Activated T-cell treated with anti-CD3 and anti-CD28 coated beads for 4 hours (primary cell): Measurements from ENCODE around the gene KIF4A.
A peak's percentile ranks its signal among the peaks of the same experiment; 100 is the strongest.
"Not testable (repeated sequence)": the region's sequence is repeated elsewhere in the genome, so short reads cannot be mapped to it uniquely, and the experiment has no call there.

Experiments
- DNase-seq: peaks from one replicate; pipeline ENCODE4 v3.0.0-alpha.2; 2020

The KIF4A gene, protein sequence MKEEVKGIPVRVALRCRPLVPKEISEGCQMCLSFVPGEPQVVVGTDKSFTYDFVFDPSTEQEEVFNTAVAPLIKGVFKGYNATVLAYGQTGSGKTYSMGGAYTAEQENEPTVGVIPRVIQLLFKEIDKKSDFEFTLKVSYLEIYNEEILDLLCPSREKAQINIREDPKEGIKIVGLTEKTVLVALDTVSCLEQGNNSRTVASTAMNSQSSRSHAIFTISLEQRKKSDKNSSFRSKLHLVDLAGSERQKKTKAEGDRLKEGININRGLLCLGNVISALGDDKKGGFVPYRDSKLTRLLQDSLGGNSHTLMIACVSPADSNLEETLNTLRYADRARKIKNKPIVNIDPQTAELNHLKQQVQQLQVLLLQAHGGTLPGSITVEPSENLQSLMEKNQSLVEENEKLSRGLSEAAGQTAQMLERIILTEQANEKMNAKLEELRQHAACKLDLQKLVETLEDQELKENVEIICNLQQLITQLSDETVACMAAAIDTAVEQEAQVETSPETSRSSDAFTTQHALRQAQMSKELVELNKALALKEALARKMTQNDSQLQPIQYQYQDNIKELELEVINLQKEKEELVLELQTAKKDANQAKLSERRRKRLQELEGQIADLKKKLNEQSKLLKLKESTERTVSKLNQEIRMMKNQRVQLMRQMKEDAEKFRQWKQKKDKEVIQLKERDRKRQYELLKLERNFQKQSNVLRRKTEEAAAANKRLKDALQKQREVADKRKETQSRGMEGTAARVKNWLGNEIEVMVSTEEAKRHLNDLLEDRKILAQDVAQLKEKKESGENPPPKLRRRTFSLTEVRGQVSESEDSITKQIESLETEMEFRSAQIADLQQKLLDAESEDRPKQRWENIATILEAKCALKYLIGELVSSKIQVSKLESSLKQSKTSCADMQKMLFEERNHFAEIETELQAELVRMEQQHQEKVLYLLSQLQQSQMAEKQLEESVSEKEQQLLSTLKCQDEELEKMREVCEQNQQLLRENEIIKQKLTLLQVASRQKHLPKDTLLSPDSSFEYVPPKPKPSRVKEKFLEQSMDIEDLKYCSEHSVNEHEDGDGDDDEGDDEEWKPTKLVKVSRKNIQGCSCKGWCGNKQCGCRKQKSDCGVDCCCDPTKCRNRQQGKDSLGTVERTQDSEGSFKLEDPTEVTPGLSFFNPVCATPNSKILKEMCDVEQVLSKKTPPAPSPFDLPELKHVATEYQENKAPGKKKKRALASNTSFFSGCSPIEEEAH

DNA sequence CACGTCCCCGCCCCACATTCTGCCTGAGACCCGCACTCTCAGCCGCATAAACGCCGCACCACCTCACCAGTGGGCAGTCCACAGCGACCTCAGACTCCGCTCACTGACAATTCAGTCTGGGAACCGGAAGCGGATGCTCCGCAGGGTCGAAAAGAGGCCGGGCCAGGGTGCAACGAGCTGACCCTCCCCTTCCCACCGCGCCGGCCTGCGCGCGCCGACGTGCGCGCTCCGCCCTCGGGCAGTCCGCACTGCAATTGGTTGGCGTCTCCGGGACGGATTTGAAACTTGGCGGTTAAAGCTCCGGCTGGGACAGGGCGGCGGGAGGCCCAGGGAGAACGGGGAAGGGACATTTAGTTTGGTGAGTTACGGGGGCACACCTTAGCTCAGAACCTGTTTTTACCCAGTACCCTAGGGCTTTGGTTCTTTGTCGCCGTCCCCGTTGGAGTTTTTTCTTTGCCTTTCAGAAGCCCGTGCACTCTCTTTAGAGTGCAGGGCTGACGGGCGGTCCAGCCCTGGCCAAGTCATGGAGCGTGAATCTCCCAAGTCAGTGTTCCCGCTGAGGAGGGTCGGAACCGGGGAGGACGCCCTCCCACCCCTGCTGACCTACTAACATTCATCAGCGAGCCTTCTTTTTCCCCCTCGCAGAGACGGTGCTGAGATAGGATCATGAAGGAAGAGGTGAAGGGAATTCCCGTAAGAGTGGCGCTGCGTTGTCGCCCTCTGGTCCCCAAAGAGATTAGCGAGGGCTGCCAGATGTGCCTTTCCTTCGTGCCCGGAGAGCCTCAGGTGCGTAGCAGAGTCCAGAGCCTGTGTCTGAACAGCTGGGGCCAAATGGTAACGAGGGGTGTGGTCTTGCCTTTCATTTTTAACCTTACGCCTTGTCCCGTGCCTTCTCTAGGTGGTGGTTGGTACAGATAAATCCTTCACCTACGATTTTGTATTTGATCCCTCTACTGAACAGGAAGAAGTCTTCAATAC is at the start of gene KIF4A, which contains the start of gene PDZD11:
Gene KIF4A (plus strand): TSS at position 312 of the 978 bp plus-strand sequence. CDS start 355 bp downstream, at position 667.
Gene PDZD11 (minus strand): TSS at position 135 of the 978 bp plus-strand sequence. CDS start 586 bp downstream, outside the sequence.
- DNase-seq = peak; percentile 46

DNA sequence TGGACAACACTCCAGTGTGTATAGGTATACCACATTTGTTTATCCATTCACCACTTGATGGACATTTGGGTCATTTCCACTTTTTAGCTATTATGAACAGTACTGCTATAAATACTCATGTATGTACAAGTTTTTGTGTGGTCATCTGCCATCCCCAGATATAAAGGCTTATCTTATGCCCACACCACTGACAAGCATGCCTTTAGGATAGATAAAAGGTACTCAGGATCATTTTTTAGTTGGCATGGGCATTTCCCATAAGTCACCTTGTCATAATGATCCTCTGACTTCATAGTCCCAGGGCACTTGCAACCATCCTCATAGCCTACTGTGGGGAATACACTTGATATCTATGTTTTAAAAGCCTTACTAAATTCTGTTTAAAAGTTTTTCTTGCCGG is 49.2 kb upstream of the KIF4A start:
- DNase-seq = no peak

DNA sequence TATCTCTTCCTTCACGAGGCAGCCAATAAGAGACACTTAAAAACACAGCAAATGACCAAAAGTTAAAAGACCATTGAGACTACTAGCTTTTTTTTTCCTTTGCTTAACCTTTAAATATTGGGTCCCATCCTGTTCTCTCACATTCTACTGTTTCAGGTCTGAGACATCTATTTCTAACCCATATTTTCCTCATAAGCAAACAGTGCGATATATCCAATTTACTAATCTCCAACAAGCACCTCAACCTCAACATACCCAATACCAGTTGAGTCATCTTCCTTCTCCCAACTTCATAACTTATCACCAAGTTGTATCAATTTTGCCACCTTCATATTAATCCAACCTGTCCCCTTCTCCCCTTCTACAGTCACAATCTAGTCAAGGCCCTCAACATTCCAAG is 48.4 kb upstream of the KIF4A start:
- DNase-seq = no peak

GRCh38 chrX:70243601-70244000 is 46.3 kb upstream of the KIF4A start:
- DNase-seq = not testable (repeated sequence)

DNA sequence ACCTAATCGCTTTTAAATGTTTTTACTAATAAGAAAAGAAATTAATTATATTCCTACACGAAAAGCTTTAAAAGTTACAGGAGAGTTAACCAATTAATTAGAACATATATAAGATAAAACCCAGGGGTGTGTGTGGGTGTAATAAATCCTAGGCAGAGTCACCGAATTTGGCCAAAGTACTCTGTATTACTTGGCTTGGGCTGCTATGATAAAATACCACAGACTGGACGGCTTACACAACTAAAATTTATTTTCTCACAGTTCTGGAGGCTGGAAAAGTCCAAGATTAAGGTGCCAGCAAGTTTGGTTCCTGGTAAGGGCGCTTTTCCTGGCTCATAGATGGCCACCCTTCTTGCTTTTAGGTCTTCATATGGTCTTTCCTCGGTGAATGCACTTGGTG is 45.0 kb upstream of the KIF4A start:
- no peak for DNase-seq

GRCh38 chrX:70247252-70247651 is 42.7 kb upstream of the KIF4A start:
- DNase-seq = no peak

GRCh38 chrX:70252491-70252890 is 37.4 kb upstream of the KIF4A start:
- no peak for DNase-seq

DNA sequence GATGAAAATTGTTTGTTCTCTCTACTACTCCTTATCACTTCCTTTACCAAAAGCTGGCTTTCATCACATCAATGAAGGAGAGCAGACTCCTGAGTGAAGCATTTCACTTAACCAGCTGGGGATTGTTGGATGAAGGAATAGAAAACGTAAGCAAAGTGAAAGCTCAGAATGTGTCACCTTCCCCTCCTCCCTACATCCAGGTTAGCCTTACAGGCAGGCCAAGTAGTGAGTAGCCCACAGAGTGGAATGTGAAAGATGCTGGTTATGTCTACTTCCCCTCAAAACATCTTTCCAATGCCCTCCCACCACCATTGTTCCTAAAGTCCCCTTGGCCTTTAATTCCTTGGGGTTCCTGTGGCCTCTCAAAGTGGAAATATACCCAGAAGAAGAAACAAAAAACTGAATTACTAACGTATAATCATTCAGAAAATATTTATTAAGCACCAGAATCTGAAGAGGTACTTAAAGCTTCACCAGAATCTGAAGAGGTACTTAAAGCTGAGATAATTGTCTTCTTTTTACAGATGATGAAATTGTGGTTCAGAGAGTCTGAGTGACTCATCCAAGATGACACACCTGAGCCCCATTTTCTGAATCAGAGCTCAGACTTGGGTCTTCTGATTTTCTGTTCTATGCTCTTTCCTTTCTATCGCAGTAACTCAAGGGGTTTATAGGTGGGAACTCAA is 36.4 kb upstream of the KIF4A start:
- DNase-seq = no peak

GRCh38 chrX:70254063-70254400 is 35.9 kb upstream of the KIF4A start:
- DNase-seq = no peak

- no peak for DNase-seq
These were observed 35.0 kb upstream of the KIF4A start for GRCh38 chrX:70254909-70255308.

GRCh38 chrX:70255452-70255851 is 34.5 kb upstream of the KIF4A start:
- no peak for DNase-seq

DNA sequence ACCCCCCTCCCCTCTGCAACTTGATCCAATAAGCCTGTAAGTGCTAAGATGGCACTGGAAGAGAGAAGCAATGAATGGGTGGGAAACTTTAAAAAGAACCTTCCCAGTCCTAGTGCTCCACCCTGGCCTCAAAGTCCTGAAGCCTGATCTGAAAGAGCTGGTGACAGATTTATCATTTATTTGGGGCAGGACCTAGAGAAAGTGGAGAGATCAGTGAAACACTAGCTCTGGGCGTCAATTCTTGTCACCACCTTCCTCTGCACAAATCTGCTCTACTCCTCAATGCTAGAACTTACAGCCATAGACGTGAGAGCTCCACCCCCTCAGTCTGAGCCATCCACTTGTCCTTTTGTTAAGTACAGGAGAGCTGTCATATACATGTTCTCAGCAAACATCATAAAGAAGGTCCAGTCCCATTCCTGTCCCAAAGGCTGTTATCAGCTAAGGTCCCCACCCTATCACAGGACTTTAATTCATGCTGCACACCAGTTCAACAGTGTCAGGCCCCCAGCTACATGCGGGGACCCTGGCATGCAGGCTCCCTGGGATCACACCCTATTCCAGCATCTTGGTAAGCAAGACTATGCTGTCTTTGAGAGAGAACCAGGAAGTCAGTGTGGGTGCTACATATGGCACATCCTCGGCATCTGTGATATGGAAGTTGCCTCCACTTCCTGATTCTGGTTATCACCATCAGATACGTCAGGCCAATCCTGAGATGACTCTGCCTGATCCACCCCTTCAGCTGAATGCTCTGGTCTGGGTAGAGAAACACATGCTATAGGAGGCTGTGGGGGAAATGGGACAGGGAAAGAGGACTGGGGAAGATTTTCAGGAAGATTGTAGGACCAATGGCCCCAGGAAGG is 32.2 kb upstream of the KIF4A start:
- no peak for DNase-seq

DNA sequence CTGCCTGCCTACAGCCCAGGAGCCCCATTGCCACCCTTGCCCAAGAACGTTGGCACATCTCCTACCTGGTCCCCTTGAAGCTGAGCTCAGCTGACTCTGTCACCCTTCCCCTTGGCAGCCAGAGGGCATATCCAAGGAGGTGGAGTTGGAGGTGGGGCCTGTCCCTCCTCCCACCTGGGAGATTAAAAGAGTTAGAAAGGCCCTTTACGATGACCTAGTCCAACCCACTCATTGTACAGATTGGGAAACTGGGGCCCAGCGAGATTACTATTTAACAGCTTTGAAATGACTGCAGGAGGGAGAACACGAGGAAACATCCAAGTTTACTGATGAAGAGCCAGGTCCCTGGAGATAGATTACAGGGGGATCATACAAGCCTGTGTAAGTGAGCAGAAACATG is 29.8 kb upstream of the KIF4A start, which contains the start of gene P2RY4:
Gene P2RY4 (minus strand): TSS at position 101 of the 400 bp plus-strand sequence. CDS start 580 bp downstream, outside the sequence.
- DNase-seq = no peak

DNA sequence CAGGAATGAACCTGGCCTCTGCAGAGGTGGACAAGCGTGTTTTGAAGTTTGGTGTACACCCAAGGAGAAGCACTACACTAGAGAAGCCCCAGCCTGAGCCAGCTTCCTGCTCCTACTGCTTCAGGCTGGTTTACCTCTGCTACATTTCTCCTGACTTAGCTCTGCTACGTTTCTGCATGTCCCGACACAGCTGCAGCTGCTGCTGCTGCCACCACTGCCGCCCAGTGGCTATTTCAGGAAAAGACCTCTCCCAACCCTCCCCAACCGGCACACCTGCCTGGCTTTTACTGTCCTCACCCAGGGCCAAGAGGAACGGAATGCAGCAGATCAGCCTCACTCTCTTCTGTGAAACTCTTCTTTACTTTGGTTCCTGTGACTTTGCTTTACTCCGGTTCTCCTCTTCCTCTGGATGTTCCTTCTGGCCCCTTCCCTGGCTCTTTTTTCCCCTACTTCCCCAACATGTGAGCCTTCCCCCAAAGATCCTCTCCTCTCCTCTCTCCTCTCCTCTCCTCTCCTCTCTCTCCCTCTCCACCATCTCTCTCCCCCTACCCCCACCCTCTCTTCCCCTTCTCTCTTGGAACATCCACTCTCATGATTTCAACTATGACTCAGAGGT is 26.8 kb upstream of the KIF4A start:
- no peak for DNase-seq

- DNase-seq = no peak
These were observed 25.1 kb upstream of the KIF4A start for GRCh38 chrX:70264784-70265183.

- DNase-seq = no peak
These were observed 21.9 kb upstream of the KIF4A start, which contains the start of gene ARR3 for GRCh38 chrX:70268034-70268433. Gene ARR3, plus strand, starts transcription at chrX:70268334. Its CDS starts 1,052 bp downstream, at chrX:70269386.

DNA sequence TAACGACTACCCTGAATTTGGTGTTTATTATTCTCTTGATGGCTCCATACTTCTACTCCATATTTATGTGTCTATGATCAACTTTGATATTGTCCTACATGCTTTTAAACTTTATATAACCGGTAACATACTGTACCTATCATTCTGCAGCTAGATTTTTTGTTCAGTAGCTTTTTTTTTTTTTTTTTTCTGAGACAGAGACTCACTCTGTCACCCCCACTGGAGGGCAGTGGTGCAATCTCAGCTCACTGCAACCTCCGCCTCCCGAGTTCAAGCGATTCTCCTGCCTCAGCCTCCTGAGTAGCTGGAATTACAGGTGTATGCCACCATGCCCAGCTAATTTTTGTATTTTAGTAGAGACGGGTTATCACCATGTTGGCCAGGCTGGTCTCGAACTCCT is 15.9 kb upstream of the KIF4A start:
- not testable (repeated sequence) for DNase-seq

DNA sequence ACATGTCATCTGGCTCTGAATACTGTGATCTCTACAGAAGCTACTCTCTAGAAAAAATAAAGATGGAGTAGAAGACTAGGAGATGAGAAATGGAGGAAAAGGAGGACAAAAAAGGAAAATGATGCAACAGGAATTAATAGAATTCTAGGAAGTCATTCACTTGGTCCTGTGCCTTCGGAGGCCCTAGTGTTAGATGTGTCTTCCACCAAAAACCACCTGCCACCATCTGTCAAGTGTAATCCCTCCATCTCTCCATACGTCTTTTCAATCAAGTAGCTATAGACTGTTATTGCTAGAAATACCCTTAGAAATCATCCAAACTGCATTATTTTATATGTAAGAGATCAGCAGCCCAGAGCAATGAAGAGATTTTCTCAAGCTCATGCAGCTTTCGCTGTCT is 10.8 kb upstream of the KIF4A start:
- no peak for DNase-seq

DNA sequence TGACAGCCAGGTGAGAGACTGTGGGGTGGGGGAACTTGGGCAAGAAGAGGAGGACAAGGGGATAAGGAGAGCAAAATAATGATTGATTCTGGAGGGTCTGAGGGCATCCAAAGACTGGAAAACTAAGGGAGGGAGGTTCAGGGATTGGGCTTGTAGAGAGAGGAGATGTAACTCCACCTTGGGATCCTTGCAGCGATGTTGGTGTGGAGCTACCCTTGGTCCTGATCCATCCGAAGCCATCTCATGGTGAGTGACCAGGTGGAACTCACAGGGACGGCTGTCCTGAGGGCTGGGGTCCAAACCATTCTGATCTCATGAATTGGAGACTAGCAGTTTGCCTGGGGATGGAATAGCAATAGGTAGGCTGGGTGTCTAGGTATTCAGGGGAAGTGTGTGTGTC is 9.3 kb upstream of the KIF4A start:
- no peak for DNase-seq

GRCh38 chrX:70281951-70282350 is 8.0 kb upstream of the KIF4A start, which contains the start of gene RAB41:
Gene RAB41, plus strand, starts transcription at chrX:70282172. Its CDS starts 46 bp downstream, at chrX:70282218.
- no peak for DNase-seq
